ENCODE results near the gene SPART.
A peak's percentile ranks its signal among the peaks of the same experiment; 100 is the strongest.

Gene SPART

DNA sequence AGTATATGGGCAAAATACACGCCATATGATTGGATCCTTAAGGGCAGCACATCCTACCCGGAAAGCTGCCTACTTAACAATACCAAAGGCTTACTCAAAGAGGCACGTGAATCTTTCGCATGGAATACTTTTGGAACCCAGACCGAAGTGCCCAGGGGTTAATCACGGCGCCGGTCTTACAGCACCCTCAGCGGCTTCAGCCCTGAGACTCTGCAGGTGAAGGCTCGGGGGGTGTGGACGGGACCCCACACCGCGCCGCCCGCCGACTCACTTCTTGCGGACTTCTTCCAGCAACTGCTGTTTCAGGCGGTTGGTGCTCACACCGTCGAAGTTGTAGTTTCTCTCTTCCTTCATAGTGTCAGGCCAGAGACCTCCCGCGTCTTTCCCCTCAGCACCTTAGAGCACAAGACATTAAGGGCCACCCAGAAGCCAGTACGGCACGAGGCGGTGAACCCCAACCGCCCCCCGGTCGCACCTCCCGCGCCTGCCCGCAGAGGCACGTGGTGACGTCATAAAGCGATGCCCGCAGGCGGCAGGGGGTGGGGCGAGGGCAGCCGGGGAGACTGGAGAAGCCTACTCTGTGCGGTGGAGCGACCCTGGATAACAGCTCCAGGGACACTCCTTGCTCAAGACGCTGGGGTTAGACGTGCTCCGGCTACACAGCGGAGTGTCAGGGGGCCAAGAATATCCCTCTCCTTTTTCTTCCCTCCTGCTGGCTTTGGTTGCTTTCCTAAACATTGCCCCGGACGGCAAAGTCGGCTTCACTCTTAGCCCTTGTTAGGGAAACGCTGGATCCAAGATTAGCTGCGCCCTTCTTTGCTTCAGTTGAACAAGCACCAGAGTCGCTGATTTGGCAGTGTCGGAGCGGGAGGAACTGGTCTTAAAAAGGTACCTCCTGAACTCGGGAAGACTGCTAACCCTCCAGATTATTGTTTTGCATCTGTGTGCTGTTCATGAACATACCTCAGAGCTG lies 48.5 kb downstream of the SPART start, which contains the start of gene CCDC169:
Gene CCDC169 (minus strand): TSS at position 449 of the 973 bp plus-strand sequence. CDS start 95 bp downstream, at position 354.
- intact Hi-C loops (cut with DNase I; ENCODE audit: low total_unique reads): no loop called here
- peak within 1 kb of the TSS; percentile 56 to 74 for H3K4me3 ChIP-seq

GRCh38 chr13:36294096-36294495 lies 52.1 kb downstream of the SPART start:
- no peak overlapping the region for H3K4me3 ChIP-seq
- intact Hi-C loops (cut with DNase I; ENCODE audit: low total_unique reads): no loop called here
- TF ChIP-seq CTCF (IDR thresholded peaks at IDR 0.05): no peak

More for the DNA sequence above, 48.5 kb downstream of the SPART start, which contains the start of gene CCDC169:
- Histone ChIP-seq H3K27me3 (no peaks in the 10 kb centered on the region), H3K36me3 (no peaks in the 10 kb centered on the region), H3K27ac (peak within 1 kb of the TSS; percentile 71 to 73), H3K4me1 (peaks cover 0 to 15% (median 9%) of the 10 kb centered on the region in 4 donors), H3K9me3 (no peaks in the 10 kb centered on the region)
- no peak for TF ChIP-seq CTCF (IDR thresholded peaks at IDR 0.05)
- peak; percentile 62 to 84 for DNase-seq

DNA sequence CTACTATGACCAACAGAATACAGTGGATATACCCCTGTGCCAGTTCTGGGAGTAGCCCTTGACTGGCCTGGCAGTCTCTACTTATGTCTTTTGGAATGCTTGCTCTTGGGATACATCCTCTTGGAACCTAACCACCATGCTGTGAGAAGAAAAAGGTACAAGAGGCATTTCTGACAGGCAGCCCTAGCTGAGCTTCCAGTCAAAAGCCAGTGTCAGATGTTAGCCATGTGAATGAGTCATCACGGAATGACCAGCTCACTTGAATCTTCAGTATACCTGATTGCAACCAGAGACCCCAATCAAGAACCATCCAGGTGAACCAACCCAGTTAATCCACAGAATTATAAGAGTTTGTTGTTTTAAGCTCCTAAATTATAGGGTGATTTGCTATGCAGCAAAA lies 52.7 kb downstream of the SPART start:
- no peaks in the 10 kb centered on the region for H3K9me3 ChIP-seq
- no peak overlapping the region for H3K27ac ChIP-seq
- intact Hi-C loops (cut with DNase I; ENCODE audit: low total_unique reads): no loop called here
- no peak for DNase-seq
- no peaks in the 10 kb centered on the region for H3K27me3 ChIP-seq
- peaks cover 0 to 13% (median 7%) of the 10 kb centered on the region in 4 donors for H3K4me1 ChIP-seq
- H3K4me3 ChIP-seq: no peak overlapping the region
- TF ChIP-seq CTCF (IDR thresholded peaks at IDR 0.05): no peak
- no peaks in the 10 kb centered on the region for H3K36me3 ChIP-seq

More at GRCh38 chr13:36294096-36294495, 52.1 kb downstream of the SPART start:
- no peak overlapping the region for H3K27ac ChIP-seq
- H3K36me3 ChIP-seq: no peaks in the 10 kb centered on the region
- H3K9me3 ChIP-seq: no peaks in the 10 kb centered on the region
- no peaks in the 10 kb centered on the region for H3K27me3 ChIP-seq
- peaks cover 0 to 15% (median 9%) of the 10 kb centered on the region in 4 donors for H3K4me1 ChIP-seq
- DNase-seq: no peak

GRCh38 chr13:36288794-36289391 lies 57.3 kb downstream of the SPART start:
- Histone ChIP-seq H3K36me3 (no peaks in the 10 kb centered on the region), H3K9me3 (no peaks in the 10 kb centered on the region), H3K4me1 (no peaks in the 10 kb centered on the region), H3K27me3 (no peaks in the 10 kb centered on the region), H3K27ac (no peak overlapping the region), H3K4me3 (no peak overlapping the region)
- TF ChIP-seq CTCF (IDR thresholded peaks at IDR 0.05): no peak
- no peak for DNase-seq
- intact Hi-C loops (cut with DNase I; ENCODE audit: low total_unique reads): loop anchor here (10.0 kb wide), 1 partner anchor 106 kb away; no protein-coding TSS in a partner anchor

- TF ChIP-seq CTCF (IDR thresholded peaks at IDR 0.05): no peak
- intact Hi-C loops (cut with DNase I; ENCODE audit: low total_unique reads): loop anchor here (10.0 kb wide), 1 partner anchor 109 kb away; no protein-coding TSS in a partner anchor
- no peak overlapping the region for H3K27ac ChIP-seq
Observed at GRCh38 chr13:36286006-36286405, 60.2 kb downstream of the SPART start.

More at GRCh38 chr13:36286006-36286405, 60.2 kb downstream of the SPART start:
- Histone ChIP-seq H3K9me3 (no peaks in the 10 kb centered on the region), H3K27me3 (no peaks in the 10 kb centered on the region), H3K4me1 (no peaks in the 10 kb centered on the region), H3K36me3 (no peaks in the 10 kb centered on the region), H3K4me3 (no peak overlapping the region)
- no peak for DNase-seq

All from tibial artery (tissue), 4 donors.